Endothelial cell of umbilical vein (primary cell): Measurements from ENCODE around the gene PTPRE. TPM values are rescaled to one million over a fixed set of nuclear protein-coding genes. Genes with fewer than 3 reads are reported as not detected.
A peak's percentile ranks its signal among the peaks of the same experiment; 100 is the strongest.

Experiments
- BruUV-seq: library from RNA; stranded (reverse); fragments of 400-500 nt; replicated peaks from 2 replicates; lab custom pipeline; 2021; lab: Mats Ljungman, UMichigan
- CTCF ChIA-PET: fragments of 300-600, 350-600 bp; sonication (Branson Sonifier 250); formaldehyde crosslinking; loops from one replicate; lab custom pipeline; 2021; ENCODE audit warnings: antibody characterized with exemption, inconsistent platforms; lab: Charles Lee
- POLR2A ChIA-PET: fragments of 300-600, 350-600 bp; sonication (Branson Sonifier 250); formaldehyde crosslinking; loops from one replicate; lab custom pipeline; 2021; ENCODE audit warnings: antibody characterized with exemption, inconsistent platforms; lab: Charles Lee
- DNase-seq: peaks from one replicate; pipeline ENCODE4 v3.0.0-alpha.2; 2011; ENCODE audit warnings: low read depth, low spot score
- FAIRE-seq: peaks from 2 replicates; lab custom pipeline; 2011; peaks lifted over from hg19 to GRCh38; lab: Jason Lieb, UNC
- H2AFZ ChIP-seq: 2 replicates; pipeline ENCODE4 v1.6.0; 2012; ENCODE audit warnings: low read depth, low read length, control low read depth, inconsistent platforms
- H3K27ac ChIP-seq: 2 replicates; pipeline ENCODE4 v1.5.1; 2011; ENCODE audit warnings: low read depth, mild to moderate bottlenecking, control low read depth, low read length, moderate library complexity; ENCODE audit not compliant: insufficient read depth
- H3K27me3 ChIP-seq, 2 experiments: 2 replicates each; pipeline versions ENCODE4 v1.6.0 to v1.6.1; 2011; ENCODE audit warnings: low read length in 2 of 2, mixed read lengths in 1 of 2; ENCODE audit not compliant: control insufficient read depth in 2 of 2, insufficient read depth in 2 of 2
- H3K36me3 ChIP-seq, 2 experiments: 2 replicates in 1 of 2; 3 replicates in 1 of 2; pipeline ENCODE4 v1.5.1; 2011; ENCODE audit warnings: low read length in 2 of 2, mild to moderate bottlenecking in 1 of 2, moderate library complexity in 1 of 2; ENCODE audit not compliant: control insufficient read depth in 2 of 2, insufficient read depth in 2 of 2; ENCODE audit errors: extremely low read depth in 1 of 2
- H3K4me1 ChIP-seq: 3 replicates; pipeline ENCODE4 v1.5.1; 2011; ENCODE audit warnings: mild to moderate bottlenecking, low read length; ENCODE audit not compliant: control insufficient read depth, insufficient read depth; ENCODE audit errors: extremely low read depth
- H3K4me2 ChIP-seq: 2 replicates; pipeline ENCODE4 v1.6.1; 2011; ENCODE audit warnings: low read length, control low read depth, mixed read lengths; ENCODE audit not compliant: insufficient read depth
- H3K4me3 ChIP-seq, 3 experiments: fragments of 200-600 bp in 1 of 3; sonication (generic), shearing (Covaris generic) in 1 of 3; replicated peaks in 1 of 3; 2 replicates each; pipeline ENCODE4 v1.5.1; 2011 to 2016; ENCODE audit warnings: control low read depth in 3 of 3, low read length in 3 of 3, mild to moderate bottlenecking in 2 of 3, inconsistent platforms in 1 of 3, low read depth in 1 of 3, moderate library complexity in 1 of 3; ENCODE audit not compliant: insufficient read depth in 1 of 3
- H3K79me2 ChIP-seq: 2 replicates; pipeline ENCODE4 v1.6.0; 2012; ENCODE audit warnings: low read length, inconsistent platforms; ENCODE audit not compliant: control insufficient read depth, insufficient read depth
- H3K9ac ChIP-seq: replicated peaks from 2 replicates; pipeline ENCODE3; 2011; ENCODE audit warnings: low read length, control low read depth; ENCODE audit not compliant: insufficient read depth; ENCODE audit errors: extremely low read depth
- H3K9me1 ChIP-seq: replicated peaks from 3 replicates; pipeline ENCODE4 v1.6.0; 2011; ENCODE audit warnings: mild to moderate bottlenecking, low read length; ENCODE audit not compliant: control insufficient read depth, insufficient read depth; ENCODE audit errors: extremely low read depth
- H3K9me3 ChIP-seq: replicated peaks from 2 replicates; pipeline ENCODE4 v1.5.1; 2012; ENCODE audit warnings: low read length, inconsistent platforms; ENCODE audit not compliant: control insufficient read depth, insufficient read depth
- H4K20me1 ChIP-seq: replicated peaks from 2 replicates; pipeline ENCODE3; 2011; ENCODE audit warnings: mild to moderate bottlenecking, low read length; ENCODE audit not compliant: control insufficient read depth, insufficient read depth; ENCODE audit errors: extremely low read depth
- EZH2 ChIP-seq: IDR thresholded peaks from 2 replicates; pipeline ENCODE4 v1.6.1; 2012; ENCODE audit warnings: borderline replicate concordance, low read depth, mild to moderate bottlenecking, moderate library complexity, low read length, inconsistent platforms; ENCODE audit not compliant: severe bottlenecking
- FOS ChIP-seq: IDR thresholded peaks from 2 replicates; pipeline ENCODE4 v1.6.1; 2011; ENCODE audit warnings: mild to moderate bottlenecking, low read length, moderate library complexity, borderline replicate concordance; ENCODE audit not compliant: insufficient read depth
- JUN ChIP-seq: IDR thresholded peaks from 2 replicates; pipeline ENCODE4 v1.6.1; 2011; ENCODE audit warnings: borderline replicate concordance, low read depth; ENCODE audit not compliant: insufficient read length, insufficient read depth
- MYC ChIP-seq: IDR thresholded peaks from one replicate; pipeline ENCODE4 v1.6.1; 2011; ENCODE audit warnings: mild to moderate bottlenecking, low read depth, low read length
- POLR2AphosphoS5 ChIP-seq: IDR thresholded peaks from 2 replicates; pipeline ENCODE4 v1.6.1; 2012; ENCODE audit warnings: low read depth, mild to moderate bottlenecking, control low read depth, low read length, moderate library complexity; ENCODE audit not compliant: insufficient read depth
- dilution Hi-C: fragments of 300-500 bp; cut with MboI; formaldehyde crosslinking; loops from one replicate; pipeline ENCODE4 v1.15.0; 2019; ENCODE audit warnings: low sequenced_read_pairs; ENCODE audit not compliant: extremely low pct_ligation_motif_present
- intact Hi-C: fragments of 100-400 bp; cut with micrococcal nuclease; formaldehyde crosslinking; loops from one replicate; pipeline ENCODE4 v1.10.0; 2022
- polyA plus RNA-seq, 4 experiments: library from polyadenylated mRNA; depleted of rRNA in 3 of 4; stranded (reverse) in 3 of 4; unstranded in 1 of 4; fragments of >200 nt; gene quantifications; 2 replicates each; pipeline versions ENCODE4 v1.2.1 to v1.2.3, GENCODE V29; 2011 to 2012; ENCODE audit warnings: missing spikeins in 1 of 4
- total RNA-seq: library from RNA; stranded (reverse); gene quantifications from 2 replicates; pipeline ENCODE4 v1.2.3, GENCODE V29; 2021
- TF ChIP-seq, protein P1 (sequence below), 2 donors: IDR thresholded peaks; 1 replicate in 1 of 2; 2 replicates in 1 of 2; pipeline ENCODE4 v1.5.1; 2011; ENCODE audit warnings: low read length in 2 of 2, mild to moderate bottlenecking in 2 of 2, moderate library complexity in 2 of 2, control low read depth in 1 of 2, inconsistent platforms in 1 of 2, low read depth in 1 of 2; ENCODE audit not compliant: insufficient read depth in 1 of 2; ENCODE audit errors: extremely low read depth in 1 of 2
- TF ChIP-seq, protein P2 (sequence below): IDR thresholded peaks from 2 replicates; pipeline ENCODE4 v1.6.1; 2011; ENCODE audit not compliant: insufficient read depth, insufficient read length

The PTPRE gene
- total and polyA plus RNA-seq, 2 donors (not counting 3 experiments of a cell fraction or from before 2014, with no cell fraction given): 37.3 to 116 TPM

DNA sequence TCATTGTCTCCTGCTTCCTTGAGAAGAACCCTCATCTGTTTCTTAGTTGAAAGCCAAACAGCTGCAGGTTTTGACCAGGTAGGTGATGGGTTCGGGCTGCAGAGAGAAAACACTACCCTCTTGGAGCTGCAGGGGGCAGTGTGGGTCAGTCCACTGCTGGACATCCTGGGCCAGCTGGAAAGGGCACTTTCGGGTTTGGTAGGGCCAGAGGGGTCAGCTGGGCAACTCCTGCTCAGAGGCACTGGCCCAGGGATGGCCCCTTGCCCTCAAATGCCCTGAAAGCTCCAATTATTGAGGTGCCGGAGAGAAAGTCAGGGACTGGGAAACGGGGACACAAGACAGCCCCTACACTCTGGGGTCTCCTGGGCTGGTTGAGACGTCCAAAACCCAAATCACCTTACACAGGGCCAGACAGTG, 128.7 kb downstream of the PTPRE start:
- no TSS peak for BruUV-seq
- Histone ChIP-seq H3K36me3 (peaks cover 0 to 9% of the 10 kb centered on the region in 2 experiments), H3K9ac (no peak overlapping the region), H3K4me3 (no peak overlapping the region), H3K4me2 (no peak overlapping the region), H3K79me2 (peaks cover 41% of the 10 kb centered on the region), H2AFZ (no peak overlapping the region), H3K4me1 (peaks cover 22% of the 10 kb centered on the region), H3K9me1 (no peaks in the 10 kb centered on the region), H4K20me1 (no peaks in the 10 kb centered on the region), H3K27ac (no peak overlapping the region), H3K9me3 (no peaks in the 10 kb centered on the region), H3K27me3 (no peaks in the 10 kb centered on the region)
- peak; percentile 68 for FAIRE-seq
- dilution Hi-C loops (no loop called here), intact Hi-C loops (loop anchor here (1.0 kb wide), 1 partner anchor 34 kb away; no protein-coding TSS in a partner anchor)
- TF ChIP-seq, protein P1, sequence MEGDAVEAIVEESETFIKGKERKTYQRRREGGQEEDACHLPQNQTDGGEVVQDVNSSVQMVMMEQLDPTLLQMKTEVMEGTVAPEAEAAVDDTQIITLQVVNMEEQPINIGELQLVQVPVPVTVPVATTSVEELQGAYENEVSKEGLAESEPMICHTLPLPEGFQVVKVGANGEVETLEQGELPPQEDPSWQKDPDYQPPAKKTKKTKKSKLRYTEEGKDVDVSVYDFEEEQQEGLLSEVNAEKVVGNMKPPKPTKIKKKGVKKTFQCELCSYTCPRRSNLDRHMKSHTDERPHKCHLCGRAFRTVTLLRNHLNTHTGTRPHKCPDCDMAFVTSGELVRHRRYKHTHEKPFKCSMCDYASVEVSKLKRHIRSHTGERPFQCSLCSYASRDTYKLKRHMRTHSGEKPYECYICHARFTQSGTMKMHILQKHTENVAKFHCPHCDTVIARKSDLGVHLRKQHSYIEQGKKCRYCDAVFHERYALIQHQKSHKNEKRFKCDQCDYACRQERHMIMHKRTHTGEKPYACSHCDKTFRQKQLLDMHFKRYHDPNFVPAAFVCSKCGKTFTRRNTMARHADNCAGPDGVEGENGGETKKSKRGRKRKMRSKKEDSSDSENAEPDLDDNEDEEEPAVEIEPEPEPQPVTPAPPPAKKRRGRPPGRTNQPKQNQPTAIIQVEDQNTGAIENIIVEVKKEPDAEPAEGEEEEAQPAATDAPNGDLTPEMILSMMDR (IDR thresholded peaks at IDR 0.05; ENCODE audit: extremely low read depth in 1 of 2, insufficient read depth in 1 of 2, low read depth in 1 of 2, low read length in 2 of 2): peak; percentile 76 to 83
- no peak for TF ChIP-seq JUN
- CTCF ChIA-PET: interaction anchor here (0.6 to 3.9 kb wide), 27 partner anchors 9 to 181 kb away, joined by 3 to 72 read pairs (median 6); partner anchors contain the start of gene PTPRE
- DNase-seq: peak; percentile 30
- POLR2A ChIA-PET: no interaction called here

DNA sequence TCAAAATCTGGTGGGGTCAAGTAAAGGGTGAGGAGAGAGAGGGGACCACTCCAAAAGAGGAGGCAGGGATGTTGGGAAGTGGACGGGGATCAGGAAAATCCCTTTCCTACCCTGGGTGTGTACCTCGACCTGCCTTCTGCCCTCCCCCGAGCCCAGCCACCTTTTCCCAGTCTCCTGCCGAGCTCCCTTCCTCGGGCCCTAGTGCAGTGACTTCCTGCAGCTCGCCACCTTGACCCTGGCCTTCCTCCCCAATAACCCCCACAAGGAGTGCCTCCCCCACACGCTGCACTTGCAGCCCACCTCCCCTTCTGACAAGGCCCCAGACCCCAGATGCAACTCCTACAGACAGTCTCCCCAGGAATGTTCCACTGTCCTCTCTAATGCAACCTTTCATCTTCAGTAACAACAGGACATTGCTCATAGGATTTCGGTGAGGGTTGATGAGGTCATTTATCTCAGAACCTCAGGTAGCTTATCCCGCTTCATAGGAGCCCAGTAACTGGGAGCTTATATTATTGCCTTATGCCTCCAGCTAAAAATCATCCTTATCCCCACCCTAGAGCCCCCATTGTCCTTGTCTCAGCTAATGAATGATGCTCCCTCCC, 129.2 kb downstream of the PTPRE start:
- TF ChIP-seq POLR2AphosphoS5 (no peak), EZH2 (no peak), MYC (no peak), JUN (no peak), FOS (no peak)
- TF ChIP-seq, protein P1 (IDR thresholded peaks at IDR 0.05; ENCODE audit: extremely low read depth in 1 of 2, insufficient read depth in 1 of 2, low read depth in 1 of 2, low read length in 2 of 2): no peak
- TF ChIP-seq, protein P2, sequence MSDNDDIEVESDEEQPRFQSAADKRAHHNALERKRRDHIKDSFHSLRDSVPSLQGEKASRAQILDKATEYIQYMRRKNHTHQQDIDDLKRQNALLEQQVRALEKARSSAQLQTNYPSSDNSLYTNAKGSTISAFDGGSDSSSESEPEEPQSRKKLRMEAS: no peak

More for the DNA sequence above, 129.2 kb downstream of the PTPRE start:
- no peak overlapping the region for H3K27ac ChIP-seq
- dilution Hi-C loops: no loop called here
- FAIRE-seq: no peak
- H3K9me1 ChIP-seq: no peaks in the 10 kb centered on the region
- H4K20me1 ChIP-seq: no peaks in the 10 kb centered on the region
- H3K36me3 ChIP-seq: peaks cover 0 to 12% of the 10 kb centered on the region in 2 experiments
- intact Hi-C loops: no loop called here
- peaks cover 22% of the 10 kb centered on the region for H3K4me1 ChIP-seq
- ChIA-PET POLR2A (no interaction called here), CTCF (interaction anchor here (0.6 to 3.9 kb wide), 28 partner anchors 9 to 182 kb away, joined by 3 to 72 read pairs (median 6); partner anchors contain the start of gene PTPRE)
- peaks cover 43% of the 10 kb centered on the region for H3K79me2 ChIP-seq
- H2AFZ ChIP-seq: no peak overlapping the region
- no peak for DNase-seq
- H3K9me3 ChIP-seq: no peaks in the 10 kb centered on the region
- no peak overlapping the region for H3K4me3 ChIP-seq
- no peaks in the 10 kb centered on the region for H3K27me3 ChIP-seq
- H3K9ac ChIP-seq: no peak overlapping the region
- BruUV-seq: no TSS peak
- no peak overlapping the region for H3K4me2 ChIP-seq
